Astrocyte of the spinal cord (primary cell): Measurements from ENCODE around the gene MACROD2.

Source experiments
- DNase-seq: peaks from one replicate; pipeline ENCODE4 v3.0.0; 2011; ENCODE audit warnings: low read depth, low spot score
- H3K4me3 ChIP-seq: 2 replicates; pipeline ENCODE4 v1.5.1; 2011; ENCODE audit warnings: low read depth, mild to moderate bottlenecking, low read length, moderate library complexity
- in situ Hi-C: cut with HindIII; loops from 2 replicates; pipeline ENCODE4 v1.10.0; 2017; ENCODE audit warnings: low sequenced_read_pairs
- TF ChIP-seq, protein P1 (sequence below): IDR thresholded peaks from 2 replicates; pipeline ENCODE4 v1.5.1; 2012; ENCODE audit warnings: low read depth, mild to moderate bottlenecking, low read length, inconsistent platforms

Gene MACROD2

DNA sequence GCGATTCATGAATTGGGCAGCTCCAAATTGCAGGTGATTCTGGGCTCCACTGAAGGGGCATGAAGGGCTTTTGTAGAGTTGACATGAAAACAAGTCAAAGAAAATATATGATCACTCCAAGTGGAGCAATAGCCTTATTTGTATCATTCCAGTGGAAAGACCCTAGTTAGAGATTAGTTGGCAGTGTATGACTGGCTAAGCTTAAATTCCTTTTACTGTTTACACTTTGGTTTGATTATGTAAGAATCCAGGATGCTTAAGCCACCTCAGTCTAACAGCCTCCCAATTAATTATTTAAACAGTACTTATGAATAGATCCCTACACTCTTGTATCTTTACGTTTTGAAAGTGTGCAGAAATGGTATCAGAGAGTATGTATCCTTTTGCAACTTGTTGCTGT lies 1865.5 kb downstream of the MACROD2 start:
- no peak for DNase-seq
- TF ChIP-seq, protein P1, sequence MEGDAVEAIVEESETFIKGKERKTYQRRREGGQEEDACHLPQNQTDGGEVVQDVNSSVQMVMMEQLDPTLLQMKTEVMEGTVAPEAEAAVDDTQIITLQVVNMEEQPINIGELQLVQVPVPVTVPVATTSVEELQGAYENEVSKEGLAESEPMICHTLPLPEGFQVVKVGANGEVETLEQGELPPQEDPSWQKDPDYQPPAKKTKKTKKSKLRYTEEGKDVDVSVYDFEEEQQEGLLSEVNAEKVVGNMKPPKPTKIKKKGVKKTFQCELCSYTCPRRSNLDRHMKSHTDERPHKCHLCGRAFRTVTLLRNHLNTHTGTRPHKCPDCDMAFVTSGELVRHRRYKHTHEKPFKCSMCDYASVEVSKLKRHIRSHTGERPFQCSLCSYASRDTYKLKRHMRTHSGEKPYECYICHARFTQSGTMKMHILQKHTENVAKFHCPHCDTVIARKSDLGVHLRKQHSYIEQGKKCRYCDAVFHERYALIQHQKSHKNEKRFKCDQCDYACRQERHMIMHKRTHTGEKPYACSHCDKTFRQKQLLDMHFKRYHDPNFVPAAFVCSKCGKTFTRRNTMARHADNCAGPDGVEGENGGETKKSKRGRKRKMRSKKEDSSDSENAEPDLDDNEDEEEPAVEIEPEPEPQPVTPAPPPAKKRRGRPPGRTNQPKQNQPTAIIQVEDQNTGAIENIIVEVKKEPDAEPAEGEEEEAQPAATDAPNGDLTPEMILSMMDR: no peak
- in situ Hi-C loops: no loop called here
- H3K4me3 ChIP-seq: no peak overlapping the region

DNA sequence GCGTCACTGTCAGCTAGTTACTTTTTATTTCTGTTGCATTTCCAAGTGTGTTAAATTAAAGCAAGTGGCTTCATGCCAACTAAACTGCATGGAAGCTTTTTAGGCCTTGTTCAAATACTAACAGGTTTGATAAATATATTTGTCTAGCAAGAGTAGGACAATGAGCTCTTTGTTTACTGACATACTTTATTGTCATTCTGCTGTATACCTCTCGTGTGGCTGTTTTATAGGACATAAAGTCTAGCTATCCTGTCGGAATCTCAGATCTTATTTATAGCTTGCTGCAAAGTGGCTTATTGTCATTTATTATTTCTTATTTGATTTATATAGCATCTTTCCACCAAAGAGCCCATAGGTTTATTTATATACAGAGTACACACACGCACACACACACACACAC lies 1866.9 kb downstream of the MACROD2 start:
- no peak overlapping the region for H3K4me3 ChIP-seq
- in situ Hi-C loops: no loop called here
- TF ChIP-seq, protein P1: no peak
- no peak for DNase-seq

DNA sequence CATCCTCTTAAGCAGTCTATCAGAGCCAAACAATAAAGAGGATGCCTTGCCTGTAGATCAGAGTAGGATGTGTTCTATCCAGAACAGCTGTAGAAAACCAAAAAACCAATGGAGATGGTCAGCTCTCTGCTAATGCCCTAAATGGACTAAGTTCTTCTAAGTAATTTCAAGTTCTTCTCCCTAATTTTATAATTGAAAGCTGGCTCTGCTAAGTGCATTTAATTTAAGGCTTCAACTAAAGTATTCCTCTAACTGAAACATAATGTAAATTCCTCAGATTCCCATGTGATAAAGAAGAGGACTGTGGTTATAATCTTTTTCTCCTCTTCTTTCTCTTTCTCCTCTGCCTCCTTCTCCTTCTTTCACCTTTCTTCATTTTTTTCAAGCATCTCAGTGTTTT lies 1868.4 kb downstream of the MACROD2 start:
- in situ Hi-C loops: no loop called here
- TF ChIP-seq, protein P1: no peak
- H3K4me3 ChIP-seq: no peak overlapping the region
- no peak for DNase-seq

DNA sequence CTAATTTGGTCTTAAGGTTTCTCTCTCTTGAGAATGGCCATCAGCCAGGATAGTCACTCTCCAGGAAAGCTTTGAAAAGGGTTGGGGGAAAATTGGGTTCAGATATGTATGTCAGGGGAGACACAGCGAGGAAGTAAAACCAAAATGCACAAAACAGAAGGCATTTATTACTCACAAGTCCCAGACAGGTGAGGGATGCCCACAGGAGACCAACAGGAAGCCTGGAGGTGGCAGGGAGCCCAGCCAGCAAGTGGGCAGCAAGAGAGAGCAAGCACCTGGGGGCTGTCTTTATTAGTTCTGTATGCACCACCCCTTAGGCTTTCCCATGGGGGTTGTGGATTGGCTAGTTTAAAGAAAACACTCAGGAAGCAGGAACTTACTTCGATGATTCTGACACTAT lies 1870.2 kb downstream of the MACROD2 start:
- TF ChIP-seq, protein P1: no peak
- in situ Hi-C loops: no loop called here
- H3K4me3 ChIP-seq: no peak overlapping the region
- DNase-seq: no peak

DNA sequence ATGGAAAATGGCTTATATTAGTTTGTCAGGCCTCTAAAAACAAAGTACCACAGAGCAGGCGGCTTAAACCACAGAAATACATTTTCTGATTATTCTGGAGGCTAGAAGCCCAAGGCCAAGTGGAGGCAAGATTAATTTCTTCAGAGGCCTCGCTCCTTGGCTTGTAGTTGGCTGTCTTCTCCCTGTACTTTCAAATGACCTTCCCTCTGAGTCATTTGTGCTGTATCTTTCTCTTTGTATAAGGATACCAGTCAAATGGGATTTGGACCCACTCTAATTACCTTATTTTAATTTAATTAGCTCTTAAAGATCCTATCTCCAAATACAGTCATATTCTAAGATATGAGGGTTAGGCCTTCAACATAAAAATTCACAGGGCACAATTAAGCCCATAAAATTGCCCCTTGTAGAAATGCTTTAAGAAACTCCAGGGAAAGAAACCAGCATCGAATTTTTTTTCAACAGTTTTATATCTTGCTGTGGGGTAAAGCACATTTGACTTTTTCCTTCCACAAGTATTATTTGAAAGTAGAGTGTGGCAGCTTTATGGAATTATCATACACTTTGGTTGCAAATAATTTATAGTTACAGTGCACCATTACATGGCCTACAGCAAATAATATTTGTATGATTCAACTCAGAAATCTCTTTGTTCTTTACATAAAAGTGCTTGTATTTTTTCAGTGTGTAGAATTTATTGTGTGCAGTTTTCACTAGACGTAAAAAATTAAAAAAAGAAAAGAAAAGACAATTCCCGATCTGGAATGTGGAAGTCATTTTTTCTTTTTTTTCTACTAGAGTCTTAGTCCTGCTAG lies 1871.8 kb downstream of the MACROD2 start:
- TF ChIP-seq, protein P1: no peak
- in situ Hi-C loops: no loop called here
- DNase-seq: no peak
- no peak overlapping the region for H3K4me3 ChIP-seq

DNA sequence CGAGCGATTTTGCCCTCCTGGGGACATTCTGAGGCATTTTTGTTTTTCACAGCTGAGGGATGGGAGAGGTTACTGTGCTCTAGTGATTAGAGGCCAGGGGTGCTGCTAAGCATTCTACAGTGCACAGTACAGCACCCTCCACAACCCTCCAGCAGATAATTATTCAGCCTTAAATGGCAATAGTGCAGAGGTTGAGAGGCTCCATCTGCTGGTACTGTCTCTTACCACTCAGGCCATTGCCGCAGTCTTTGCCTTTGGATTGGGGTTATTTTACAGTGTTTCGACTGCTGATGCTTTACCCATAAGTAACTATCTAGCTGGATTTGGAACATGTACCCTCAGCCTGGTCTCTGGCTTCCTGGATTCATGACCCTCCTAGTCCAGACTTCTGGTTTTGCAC lies 1872.6 kb downstream of the MACROD2 start:
- no peak overlapping the region for H3K4me3 ChIP-seq
- in situ Hi-C loops: no loop called here
- TF ChIP-seq, protein P1: no peak
- DNase-seq: no peak
